HEK293T (cell line): ENCODE measurements around the gene TBC1D16.

ENCODE experiments used
- ARNT ChIP-seq: fragments of 450-650 bp; IDR thresholded peaks from 2 replicates; pipeline ENCODE4 v1.6.1; 2017; ENCODE audit warnings: mild to moderate bottlenecking
- BHLHE40 ChIP-seq: fragments of 450-650 bp; IDR thresholded peaks from 2 replicates; pipeline ENCODE4 v1.6.1; 2016; ENCODE audit warnings: mild to moderate bottlenecking, moderate library complexity, borderline replicate concordance
- CTBP1 ChIP-seq: fragments of 450-650 bp; IDR thresholded peaks from 2 replicates; pipeline ENCODE4 v1.6.1; 2016; ENCODE audit warnings: borderline replicate concordance
- FOXK2 ChIP-seq: fragments of 450-650 bp; IDR thresholded peaks from 2 replicates; pipeline ENCODE4 v1.6.1; 2016; ENCODE audit warnings: mild to moderate bottlenecking
- FOXM1 ChIP-seq: fragments of 450-650 bp; IDR thresholded peaks from 2 replicates; pipeline ENCODE4 v1.6.1; 2017; ENCODE audit warnings: mild to moderate bottlenecking, borderline replicate concordance
- HDGF ChIP-seq: fragments of 450-650 bp; IDR thresholded peaks from 2 replicates; pipeline ENCODE4 v1.6.1; 2017; ENCODE audit warnings: antibody characterized with exemption, borderline replicate concordance
- L3MBTL2 ChIP-seq: fragments of 450-650 bp; conservative IDR thresholded peaks from 2 replicates; pipeline ENCODE4 v1.6.1; 2016; ENCODE audit warnings: mild to moderate bottlenecking
- LEF1 ChIP-seq: fragments of 450-650 bp; IDR thresholded peaks from 2 replicates; pipeline ENCODE4 v1.6.1; 2017; ENCODE audit warnings: mild to moderate bottlenecking, borderline replicate concordance
- SP1 ChIP-seq: fragments of 450-650 bp; IDR thresholded peaks from 2 replicates; pipeline ENCODE4 v1.6.1; 2017
- SUZ12 ChIP-seq: fragments of 450-650 bp; IDR thresholded peaks from 2 replicates; pipeline ENCODE4 v1.6.1; 2016; ENCODE audit warnings: mild to moderate bottlenecking
- TARDBP ChIP-seq: fragments of 450-650 bp; IDR thresholded peaks from 2 replicates; pipeline ENCODE4 v1.6.1; 2016
- TF ChIP-seq, protein P1 (sequence below): fragments of 450-650 bp; IDR thresholded peaks from 2 replicates; pipeline ENCODE4 v1.6.1; 2016

DNA sequence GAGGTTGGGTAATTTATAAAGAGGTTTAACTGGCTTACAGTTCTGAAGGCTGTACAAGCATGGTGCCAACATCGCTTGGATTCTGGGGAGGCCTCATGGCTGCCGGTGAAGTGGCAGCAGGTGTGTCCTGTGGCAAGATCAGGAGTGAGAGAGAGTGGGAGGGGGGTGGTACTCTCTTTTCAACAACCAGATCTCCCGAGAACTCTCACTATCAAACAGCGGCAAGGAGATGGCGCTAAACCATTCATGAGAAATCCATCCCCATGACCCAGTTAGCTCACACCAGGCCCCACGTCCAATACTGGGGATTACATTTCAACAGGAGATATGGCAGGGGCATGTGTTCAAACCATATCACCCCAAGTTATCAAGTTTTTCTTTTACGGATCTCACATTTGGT lies 152.5 kb downstream of the TBC1D16 start:
- TF ChIP-seq SP1 (no peak), ARNT (no peak), SUZ12 (no peak), LEF1 (no peak), BHLHE40 (no peak), FOXM1 (no peak), CTBP1 (no peak), L3MBTL2 (no peak), TARDBP (no peak), HDGF (no peak), FOXK2 (no peak)
- TF ChIP-seq, protein P1, sequence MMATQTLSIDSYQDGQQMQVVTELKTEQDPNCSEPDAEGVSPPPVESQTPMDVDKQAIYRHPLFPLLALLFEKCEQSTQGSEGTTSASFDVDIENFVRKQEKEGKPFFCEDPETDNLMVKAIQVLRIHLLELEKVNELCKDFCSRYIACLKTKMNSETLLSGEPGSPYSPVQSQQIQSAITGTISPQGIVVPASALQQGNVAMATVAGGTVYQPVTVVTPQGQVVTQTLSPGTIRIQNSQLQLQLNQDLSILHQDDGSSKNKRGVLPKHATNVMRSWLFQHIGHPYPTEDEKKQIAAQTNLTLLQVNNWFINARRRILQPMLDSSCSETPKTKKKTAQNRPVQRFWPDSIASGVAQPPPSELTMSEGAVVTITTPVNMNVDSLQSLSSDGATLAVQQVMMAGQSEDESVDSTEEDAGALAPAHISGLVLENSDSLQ = no peak
